HCT116 (cell line): ENCODE results near the gene NDC1. TPM values are rescaled to one million over a fixed set of nuclear protein-coding genes. Genes with fewer than 3 reads are reported as not detected.

Experiments
- ATAC-seq: fragments of 200-7000 bp; cut with Tn5 transposase; 2 replicates; pipeline ENCODE4 v1.9.1; 2020; ENCODE audit warnings: mild to moderate bottlenecking, moderate library complexity
- BruUV-seq: library from RNA; stranded (reverse); fragments of 400-500 nt; replicated peaks from 2 replicates; lab custom pipeline; 2021; lab: Mats Ljungman, UMichigan
- CTCF ChIA-PET: fragments of 300-600 bp; sonication (Branson Sonifier 250); formaldehyde crosslinking; loops from one replicate; lab custom pipeline; 2021; ENCODE audit warnings: antibody characterized with exemption; lab: Charles Lee
- POLR2A ChIA-PET: fragments of 300-600, 350-600 bp; sonication (Branson Sonifier 250); formaldehyde crosslinking; loops from one replicate; lab custom pipeline; 2021; ENCODE audit warnings: antibody characterized with exemption; lab: Charles Lee
- RAD21 ChIA-PET, 2 experiments: fragments of 300-600 bp; sonication (Branson Sonifier 250); formaldehyde crosslinking; loops; one replicate each; lab custom pipeline; 2023; ENCODE audit warnings: low total read pairs in 2 of 2; ENCODE audit not compliant: uncharacterized antibody in 2 of 2, unreplicated experiment in 2 of 2, low non-redundant PET in 1 of 2; lab: Charles Lee
- DNase-seq: peaks from one replicate; pipeline ENCODE4 v3.0.0-alpha.2; 2010; ENCODE audit warnings: low read depth, low spot score
- H2AFZ ChIP-seq: fragments of 200-600 bp; shearing (Covaris generic), sonication (generic); 2 replicates; pipeline ENCODE4 v1.6.1; 2017; ENCODE audit warnings: low read depth, mixed run types, mixed read lengths, antibody characterized with exemption, low read length; ENCODE audit not compliant: poor library complexity, severe bottlenecking
- H3K27ac ChIP-seq: 2 replicates; pipeline ENCODE4 v1.5.1; 2012; ENCODE audit warnings: low read depth, low read length
- H3K27me3 ChIP-seq: fragments of 200-600 bp; sonication (generic); 2 replicates; pipeline ENCODE4 v1.6.1; 2016; ENCODE audit warnings: mixed run types, low read length, mixed read lengths; ENCODE audit not compliant: insufficient read depth
- H3K36me3 ChIP-seq, 2 experiments: fragments of 200-500 bp in 1 of 2; fragments of 200-600 bp in 1 of 2; sonication (Bioruptor generic) in 1 of 2; sonication (generic) in 1 of 2; 2 replicates each; pipeline versions ENCODE4 v1.5.1 to v1.6.1; 2014 to 2016; ENCODE audit warnings: low read length in 2 of 2, inconsistent platforms in 1 of 2, mixed read lengths in 1 of 2, mixed run types in 1 of 2; ENCODE audit not compliant: insufficient read depth in 2 of 2, control insufficient read depth in 1 of 2
- H3K4me1 ChIP-seq, 2 experiments: fragments of 200-600 bp in 1 of 2; sonication (generic) in 1 of 2; 2 replicates each; pipeline versions ENCODE4 v1.5.1 to v1.6.1; 2012 to 2017; ENCODE audit warnings: low read length in 2 of 2, inconsistent platforms in 1 of 2, mild to moderate bottlenecking in 1 of 2, mixed read lengths in 1 of 2, mixed run types in 1 of 2, moderate library complexity in 1 of 2; ENCODE audit not compliant: insufficient read depth in 2 of 2, control insufficient read depth in 1 of 2
- H3K4me2 ChIP-seq: fragments of 200-600 bp; sonication (generic); 2 replicates; pipeline ENCODE4 v1.6.1; 2017; ENCODE audit warnings: mixed run types, low read length, mixed read lengths
- H3K4me3 ChIP-seq, 2 experiments: fragments of 200-600 bp in 1 of 2; sonication (generic) in 1 of 2; replicated peaks in 1 of 2; 2 replicates each; pipeline ENCODE4 v1.5.1; 2011 to 2016; ENCODE audit warnings: low read length in 2 of 2, control low read depth in 1 of 2, low read depth in 1 of 2, mild to moderate bottlenecking in 1 of 2, mixed read lengths in 1 of 2, mixed run types in 1 of 2
- H3K79me2 ChIP-seq: fragments of 200-600 bp; sonication (generic); 2 replicates; pipeline ENCODE4 v1.6.1; 2017; ENCODE audit warnings: mild to moderate bottlenecking, mixed run types, low read length, moderate library complexity, mixed read lengths; ENCODE audit not compliant: insufficient read depth
- H3K9ac ChIP-seq: fragments of 200-600 bp; sonication (generic); 2 replicates; pipeline ENCODE4 v1.6.1; 2016; ENCODE audit warnings: low read length, mixed read lengths
- H3K9me2 ChIP-seq: fragments of 200-600 bp; sonication (generic), shearing (Covaris generic); 2 replicates; pipeline ENCODE4 v1.6.1; 2017; ENCODE audit warnings: mixed run types, mild to moderate bottlenecking, moderate library complexity; ENCODE audit not compliant: insufficient read depth
- H3K9me3 ChIP-seq, 2 experiments: fragments of 200-500 bp in 1 of 2; fragments of 200-600 bp in 1 of 2; sonication (Bioruptor generic) in 1 of 2; sonication (generic) in 1 of 2; 2 replicates each; pipeline ENCODE4 v1.6.1; 2014 to 2017; ENCODE audit warnings: low read length in 2 of 2, mixed read lengths in 2 of 2, inconsistent platforms in 1 of 2, low read depth in 1 of 2, mild to moderate bottlenecking in 1 of 2, mixed run types in 1 of 2, moderate library complexity in 1 of 2; ENCODE audit not compliant: control insufficient read depth in 1 of 2, insufficient read depth in 1 of 2
- H4K20me1 ChIP-seq: fragments of 200-600 bp; sonication (generic), shearing (Covaris generic); 2 replicates; pipeline ENCODE4 v1.6.1; 2017; ENCODE audit warnings: mixed run types, mild to moderate bottlenecking, moderate library complexity; ENCODE audit not compliant: insufficient read depth
- EGR1 ChIP-seq: IDR thresholded peaks from 2 replicates; pipeline ENCODE4 v1.6.1; 2012; ENCODE audit warnings: low read depth
- ELF1 ChIP-seq: IDR thresholded peaks from 2 replicates; pipeline ENCODE4 v1.6.1; 2012; ENCODE audit warnings: low read depth, borderline replicate concordance
- EZH2phosphoT487 ChIP-seq: fragments of 200-600 bp; IDR thresholded peaks from 2 replicates; pipeline ENCODE4 v1.6.1; 2018; ENCODE audit warnings: antibody characterized with exemption, borderline replicate concordance
- POLR2AphosphoS5 ChIP-seq: IDR thresholded peaks from 2 replicates; pipeline ENCODE4 v1.6.1; 2011; ENCODE audit warnings: mild to moderate bottlenecking, low read depth, low read length, moderate library complexity
- SIN3A ChIP-seq: IDR thresholded peaks from 2 replicates; pipeline ENCODE4 v1.6.1; 2012; ENCODE audit warnings: low read depth
- SP1 ChIP-seq: IDR thresholded peaks from 2 replicates; pipeline ENCODE4 v1.6.1; 2012; ENCODE audit warnings: low read depth
- intact Hi-C: fragments of 100-400 bp; cut with micrococcal nuclease; formaldehyde crosslinking; loops from 2 replicates; pipeline ENCODE4 v1.10.0; 2022
- total RNA-seq: library from RNA; stranded (reverse); gene quantifications from one replicate; pipeline ENCODE4 v1.2.1, GENCODE V29; 2021; ENCODE audit not compliant: unreplicated experiment
- TF ChIP-seq, protein P1 (sequence below): IDR thresholded peaks from 2 replicates; pipeline ENCODE4 v1.6.1; 2012
- TF ChIP-seq, protein P2 (sequence below): IDR thresholded peaks from 2 replicates; pipeline ENCODE4 v1.6.1; 2012; ENCODE audit warnings: low read depth

Gene NDC1
- total RNA-seq, 1 experiment from 2014 or later = 54.7 TPM

DNA sequence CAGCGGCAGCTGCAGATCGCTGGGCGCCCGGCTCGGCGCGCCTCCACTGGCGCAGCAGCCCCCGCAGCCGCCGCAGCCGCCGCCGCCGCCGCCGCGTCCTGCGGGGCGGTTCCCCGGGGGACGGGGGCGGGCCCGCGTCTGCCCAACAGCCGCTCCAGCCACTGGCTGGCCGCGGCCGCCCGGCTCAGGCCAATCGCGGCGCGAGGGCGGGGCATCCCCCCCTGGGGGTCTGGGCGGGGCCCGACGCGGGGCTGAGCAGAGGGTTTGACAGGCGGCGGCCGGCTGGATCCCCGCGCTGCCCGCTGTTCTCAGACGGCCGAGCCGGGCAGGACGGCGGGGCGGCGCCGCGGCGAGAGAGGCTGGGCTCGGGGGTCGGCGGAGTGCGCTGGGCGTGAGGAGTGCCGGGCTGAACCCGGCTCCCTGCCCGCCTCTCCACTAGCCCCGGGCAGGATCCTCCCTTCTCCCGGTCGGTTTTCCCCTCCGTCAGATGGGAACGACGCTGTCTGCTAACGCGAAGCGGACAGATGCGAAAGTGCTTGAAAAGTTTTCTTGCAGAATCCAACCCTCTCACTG lies 98.9 kb downstream of the NDC1 start, which contains the start of gene GLIS1:
Gene GLIS1, minus strand, starts transcription at position 56 of the 573 bp plus-strand sequence. CDS start 1,100 bp downstream, outside the sequence.
- no peaks in the 10 kb centered on the region for H3K27me3 ChIP-seq
- no peak within 1 kb of the TSS; the same call in 1 of the 2 replicates for H3K27ac ChIP-seq
- POLR2A ChIA-PET = no interaction called here
- ATAC-seq = peak; percentile 99
- H3K9ac ChIP-seq = peak within 1 kb of the TSS; percentile 23; the same call in 1 of the 2 replicates
- DNase-seq = peak; percentile 37
- H3K4me3 ChIP-seq = peak within 1 kb of the TSS; percentile 42 to 61
- peaks cover 5 to 9% of the 10 kb centered on the region in 2 experiments; a peak in 1 of 4 replicates for H3K9me3 ChIP-seq
- CTCF ChIA-PET = no interaction called here
- H3K36me3 ChIP-seq = no peaks in the 10 kb centered on the region
- peak within 1 kb of the TSS; percentile 89 for H3K4me2 ChIP-seq
- TF ChIP-seq, protein P1, sequence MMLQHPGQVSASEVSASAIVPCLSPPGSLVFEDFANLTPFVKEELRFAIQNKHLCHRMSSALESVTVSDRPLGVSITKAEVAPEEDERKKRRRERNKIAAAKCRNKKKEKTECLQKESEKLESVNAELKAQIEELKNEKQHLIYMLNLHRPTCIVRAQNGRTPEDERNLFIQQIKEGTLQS = no peak
- TF ChIP-seq SP1 (peak; percentile 75), SIN3A (0 out of 2 replicates have a peak, but pooled peaks have one; percentile 35), ELF1 (no peak)
- TF ChIP-seq, all 23 proteins: peak for 2
- RAD21 ChIA-PET = no interaction called here
- H3K79me2 ChIP-seq = no peaks in the 10 kb centered on the region
- BruUV-seq = no TSS peak
- intact Hi-C loops = no loop called here
- no peaks in the 10 kb centered on the region for H4K20me1 ChIP-seq
- peaks cover 0 to 12% of the 10 kb centered on the region in 2 experiments; a peak in 3 of 4 replicates for H3K4me1 ChIP-seq
- H2AFZ ChIP-seq = peak within 1 kb of the TSS; percentile 93
- H3K9me2 ChIP-seq = no peaks in the 10 kb centered on the region

DNA sequence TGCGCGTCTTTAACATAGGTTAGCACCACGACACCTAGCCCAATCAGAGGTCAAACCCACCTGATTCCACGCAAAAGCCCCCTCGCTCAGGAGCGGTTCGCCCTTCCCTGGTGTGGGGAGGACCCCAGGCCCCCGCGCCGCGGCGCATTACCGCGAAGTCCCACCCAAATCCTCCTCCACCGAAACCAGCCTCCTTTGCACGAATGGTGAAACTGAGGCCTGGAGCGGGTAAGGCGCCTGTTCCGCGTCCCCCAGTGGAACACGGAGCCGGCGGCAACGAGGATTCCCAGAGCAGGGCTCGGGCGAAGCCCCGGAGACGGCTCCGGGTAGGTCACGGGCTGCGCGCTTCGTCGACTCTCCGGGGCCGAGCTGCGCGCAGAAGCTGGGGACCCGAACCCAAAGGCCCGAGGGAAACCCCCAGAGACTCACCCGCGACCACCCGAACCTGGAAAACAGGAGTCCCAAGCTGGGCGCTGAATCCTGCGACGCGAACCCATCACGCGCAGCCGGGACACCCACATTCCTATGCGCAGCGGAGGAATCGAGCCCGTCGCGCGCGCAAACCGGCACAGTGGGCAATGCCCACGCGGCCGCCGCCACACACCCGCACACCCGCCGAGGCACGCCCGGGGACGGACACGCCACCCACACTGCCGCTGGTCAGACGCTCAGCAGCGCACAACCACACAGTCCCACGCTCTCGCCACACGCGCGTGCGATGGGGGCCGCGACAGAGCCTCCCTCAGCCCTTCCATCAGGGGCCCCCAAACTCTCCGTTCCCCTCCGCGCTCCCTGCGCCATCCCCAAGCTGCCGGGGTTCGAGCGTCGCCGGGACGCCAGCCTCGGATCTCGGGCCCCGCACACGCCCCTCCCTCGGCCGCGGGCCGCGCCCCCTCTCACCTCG lies 99.6 kb downstream of the NDC1 start:
- RAD21 ChIA-PET = no interaction called here
- no TSS peak for BruUV-seq
- POLR2A ChIA-PET = no interaction called here
- Histone ChIP-seq H3K9me2 (no peaks in the 10 kb centered on the region), H3K9me3 (peaks cover 5 to 8% of the 10 kb centered on the region in 2 experiments; a peak in 1 of 4 replicates), H3K4me1 (peaks cover 0 to 12% of the 10 kb centered on the region in 2 experiments; a peak in 3 of 4 replicates), H3K4me3 (peak overlapping the region; percentile 29 to 61), H2AFZ (no peak overlapping the region), H3K27ac (no peak overlapping the region; the same call in 1 of the 2 replicates), H3K9ac (no peak overlapping the region), H3K4me2 (peak overlapping the region; percentile 89), H3K79me2 (no peaks in the 10 kb centered on the region), H3K27me3 (no peaks in the 10 kb centered on the region), H3K36me3 (no peaks in the 10 kb centered on the region), H4K20me1 (no peaks in the 10 kb centered on the region)
- intact Hi-C loops = no loop called here
- DNase-seq (no peak), ATAC-seq (no peak; the same call in 1 of the 2 replicates)
- CTCF ChIA-PET = no interaction called here
- TF ChIP-seq, protein P2, sequence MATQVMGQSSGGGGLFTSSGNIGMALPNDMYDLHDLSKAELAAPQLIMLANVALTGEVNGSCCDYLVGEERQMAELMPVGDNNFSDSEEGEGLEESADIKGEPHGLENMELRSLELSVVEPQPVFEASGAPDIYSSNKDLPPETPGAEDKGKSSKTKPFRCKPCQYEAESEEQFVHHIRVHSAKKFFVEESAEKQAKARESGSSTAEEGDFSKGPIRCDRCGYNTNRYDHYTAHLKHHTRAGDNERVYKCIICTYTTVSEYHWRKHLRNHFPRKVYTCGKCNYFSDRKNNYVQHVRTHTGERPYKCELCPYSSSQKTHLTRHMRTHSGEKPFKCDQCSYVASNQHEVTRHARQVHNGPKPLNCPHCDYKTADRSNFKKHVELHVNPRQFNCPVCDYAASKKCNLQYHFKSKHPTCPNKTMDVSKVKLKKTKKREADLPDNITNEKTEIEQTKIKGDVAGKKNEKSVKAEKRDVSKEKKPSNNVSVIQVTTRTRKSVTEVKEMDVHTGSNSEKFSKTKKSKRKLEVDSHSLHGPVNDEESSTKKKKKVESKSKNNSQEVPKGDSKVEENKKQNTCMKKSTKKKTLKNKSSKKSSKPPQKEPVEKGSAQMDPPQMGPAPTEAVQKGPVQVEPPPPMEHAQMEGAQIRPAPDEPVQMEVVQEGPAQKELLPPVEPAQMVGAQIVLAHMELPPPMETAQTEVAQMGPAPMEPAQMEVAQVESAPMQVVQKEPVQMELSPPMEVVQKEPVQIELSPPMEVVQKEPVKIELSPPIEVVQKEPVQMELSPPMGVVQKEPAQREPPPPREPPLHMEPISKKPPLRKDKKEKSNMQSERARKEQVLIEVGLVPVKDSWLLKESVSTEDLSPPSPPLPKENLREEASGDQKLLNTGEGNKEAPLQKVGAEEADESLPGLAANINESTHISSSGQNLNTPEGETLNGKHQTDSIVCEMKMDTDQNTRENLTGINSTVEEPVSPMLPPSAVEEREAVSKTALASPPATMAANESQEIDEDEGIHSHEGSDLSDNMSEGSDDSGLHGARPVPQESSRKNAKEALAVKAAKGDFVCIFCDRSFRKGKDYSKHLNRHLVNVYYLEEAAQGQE = no peak
- TF ChIP-seq EZH2phosphoT487 (no peak), POLR2AphosphoS5 (no peak), EGR1 (0 out of 2 replicates have a peak, but pooled peaks have one; percentile 4)
- TF ChIP-seq, all 23 proteins: peak for 1
